Stimulated activated CD8-positive, alpha-beta memory T cell treated with anti-CD3 and anti-CD28 coated beads, Interleukin-15, amount 100 ng/mL, for 4 hours (primary cell): ENCODE results near the gene DUSP23.

Experiments
- DNase-seq, 2 donors: peaks; one replicate each; pipeline ENCODE4 v3.0.0-alpha.2; 2020; ENCODE audit warnings: low read depth in 2 of 2

The DUSP23 gene

DNA sequence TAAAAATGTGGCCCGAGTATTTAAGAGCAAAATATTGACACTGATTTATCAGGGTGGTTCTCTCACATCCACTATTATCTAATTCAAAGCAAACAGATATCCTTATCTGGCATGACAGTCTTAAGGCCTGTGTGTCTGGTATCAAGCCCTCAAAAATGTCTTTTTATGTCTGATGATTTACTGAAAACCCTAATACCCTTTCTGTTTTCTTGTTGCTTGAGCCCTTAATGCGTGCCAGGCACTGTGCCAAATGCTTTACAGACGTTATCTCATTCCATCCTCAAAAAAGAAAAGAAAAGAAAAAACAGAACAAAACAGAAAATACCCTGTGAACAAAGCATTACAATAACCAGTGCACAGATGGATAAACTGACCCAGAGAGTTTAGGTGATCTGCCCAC lies 5.7 kb downstream of the DUSP23 start:
- no peak for DNase-seq

DNA sequence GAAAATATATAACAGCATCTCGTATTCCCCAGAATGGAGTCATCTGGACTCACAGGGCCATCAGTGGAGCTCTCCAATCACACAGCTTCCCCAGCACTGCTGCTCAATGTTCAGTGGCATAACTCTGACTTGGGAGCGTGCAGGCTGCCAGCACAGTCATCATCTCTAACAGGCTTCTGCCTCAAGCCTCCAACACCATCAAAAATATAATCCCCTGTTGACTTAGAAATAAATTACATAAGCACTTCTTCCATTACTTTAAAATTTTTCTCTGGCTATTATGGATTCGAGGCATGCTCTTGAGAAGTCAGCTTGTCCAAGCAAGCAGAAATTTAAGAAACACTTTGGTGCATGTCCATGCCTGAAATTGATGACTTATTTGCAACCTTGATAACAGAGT lies 6.2 kb downstream of the DUSP23 start:
- DNase-seq: no peak

DNA sequence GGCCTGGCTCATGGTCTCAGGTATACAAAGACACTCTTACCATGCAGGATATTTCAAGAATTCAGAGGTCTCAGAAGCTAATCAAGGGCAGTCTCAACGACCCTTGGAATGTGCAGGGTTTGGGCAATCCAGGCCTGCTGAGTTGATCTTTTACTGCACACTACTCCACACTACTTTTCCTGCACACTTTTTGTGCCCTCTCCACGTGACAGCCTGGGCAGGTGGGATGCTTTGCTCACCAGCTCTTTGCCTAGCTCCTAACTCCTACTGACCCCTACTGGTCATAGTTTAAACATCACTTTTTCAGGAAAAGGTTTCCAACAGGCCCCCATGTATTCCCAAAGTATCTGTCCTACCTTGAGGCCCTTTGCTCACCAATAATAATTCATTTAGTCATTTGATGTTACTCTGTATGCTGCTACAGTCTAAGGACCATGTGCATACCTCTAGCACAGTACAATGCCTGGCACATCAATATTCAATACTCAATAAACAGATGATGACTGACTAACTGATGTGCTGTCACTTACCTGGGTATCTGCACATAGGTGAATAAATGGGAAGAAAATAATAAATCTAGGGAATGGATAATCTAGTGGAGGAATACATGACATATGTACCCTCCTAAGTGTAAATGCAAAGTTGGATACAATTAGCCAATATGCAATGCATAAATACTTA lies 9.6 kb downstream of the DUSP23 start:
- DNase-seq: no peak

DNA sequence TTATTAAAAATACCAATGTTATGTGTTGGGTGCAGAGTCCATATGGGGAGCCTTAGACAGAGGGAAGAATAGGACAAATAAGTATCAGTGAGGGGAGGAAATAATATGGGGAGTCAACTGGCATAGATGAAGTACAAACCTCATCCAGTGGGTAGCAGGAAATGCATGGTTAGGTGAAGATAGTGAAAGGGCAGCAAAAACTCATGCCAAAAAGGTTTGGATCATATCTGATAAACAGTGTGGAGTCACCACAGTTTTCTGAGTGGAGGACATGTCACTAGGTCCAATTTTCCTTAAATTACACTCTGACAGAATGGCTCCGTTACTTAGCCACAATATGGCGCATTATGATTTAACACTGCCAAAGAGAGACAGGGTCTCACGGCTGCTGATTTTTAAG lies 10.3 kb downstream of the DUSP23 start:
- DNase-seq: no peak

DNA sequence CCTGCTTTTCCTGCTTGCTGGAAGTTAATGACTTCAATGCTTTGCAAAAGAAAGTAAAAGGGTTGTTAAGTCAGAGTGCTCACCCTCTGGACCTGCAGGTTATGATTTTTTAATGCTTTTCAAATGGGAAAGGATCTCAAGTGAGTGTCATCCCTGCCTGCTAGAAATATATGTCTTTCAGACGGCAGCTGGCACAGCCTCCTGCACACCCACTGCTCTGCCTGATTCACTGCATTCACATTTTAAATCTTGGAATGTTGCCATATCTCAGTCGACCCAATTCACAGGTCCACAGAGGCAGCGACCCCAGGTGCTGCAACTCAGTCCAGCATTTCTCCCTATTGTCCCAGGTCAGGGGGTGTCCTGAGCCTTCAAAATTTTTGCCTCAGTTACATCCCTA lies 10.7 kb downstream of the DUSP23 start:
- DNase-seq: no peak

DNA sequence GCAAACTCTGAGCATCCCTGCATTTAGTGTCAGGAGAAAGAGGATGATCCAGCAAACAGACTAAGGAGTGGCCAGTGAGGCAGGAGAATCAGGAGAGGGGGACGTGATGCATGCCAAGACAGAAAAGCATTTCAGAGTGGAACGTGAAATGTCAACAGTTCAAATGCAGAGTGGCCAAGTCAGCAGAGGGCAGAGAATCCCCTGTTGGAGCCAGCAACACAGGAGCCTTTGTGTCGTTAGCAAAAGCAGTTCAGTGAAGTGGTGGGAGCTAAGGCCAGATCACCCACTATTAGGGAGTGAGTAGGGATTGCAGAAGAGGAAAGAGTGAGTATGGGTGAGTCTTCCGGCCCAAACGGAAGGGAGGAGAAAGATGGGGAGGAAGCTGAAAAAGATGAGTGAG lies 14.8 kb downstream of the DUSP23 start:
- DNase-seq: no peak

DNA sequence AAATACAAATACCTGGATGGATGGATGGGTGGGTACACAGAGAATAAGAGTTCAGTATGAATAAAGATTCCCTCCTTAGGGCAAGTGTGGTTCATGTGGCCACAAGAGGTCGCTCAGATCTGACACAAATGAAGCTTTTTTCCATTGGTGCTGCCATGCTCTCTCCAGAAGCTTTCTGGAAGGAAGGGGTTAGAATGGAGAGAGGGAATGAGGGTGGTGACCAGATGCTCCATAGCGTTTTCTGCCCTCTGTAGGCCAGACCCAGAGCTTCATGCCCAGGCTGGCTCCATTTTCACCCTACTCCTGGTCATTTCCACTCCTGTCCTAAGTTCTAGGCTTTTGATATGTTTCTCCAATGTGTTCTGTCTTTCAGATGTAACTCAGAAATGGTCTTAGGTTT lies 18.1 kb downstream of the DUSP23 start:
- DNase-seq: no peak

DNA sequence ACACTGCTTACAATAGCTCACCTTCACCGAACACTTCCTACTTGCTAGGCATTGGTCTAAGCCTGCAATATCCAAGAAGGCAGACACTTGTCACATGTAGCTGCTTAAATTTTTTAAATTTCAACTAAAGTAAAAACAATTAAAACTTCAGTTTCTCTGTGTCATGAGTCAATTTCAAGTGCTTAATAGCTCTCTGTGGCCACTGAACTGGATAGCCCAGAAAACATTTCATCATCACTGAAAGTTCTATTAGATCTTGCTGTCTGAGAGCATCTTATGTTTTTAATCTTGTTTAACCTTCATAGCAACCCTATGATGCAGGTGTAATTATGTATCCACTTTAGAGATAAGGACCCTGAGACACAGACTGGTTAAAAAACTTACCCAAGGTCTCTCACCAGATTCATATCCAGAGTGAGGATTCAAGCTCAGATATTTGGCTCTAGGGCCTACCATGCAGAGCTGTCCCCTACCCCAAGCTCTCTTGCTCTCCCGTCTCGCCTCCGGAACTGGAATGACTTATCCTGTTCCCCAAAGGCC lies 18.8 kb downstream of the DUSP23 start:
- no peak for DNase-seq

DNA sequence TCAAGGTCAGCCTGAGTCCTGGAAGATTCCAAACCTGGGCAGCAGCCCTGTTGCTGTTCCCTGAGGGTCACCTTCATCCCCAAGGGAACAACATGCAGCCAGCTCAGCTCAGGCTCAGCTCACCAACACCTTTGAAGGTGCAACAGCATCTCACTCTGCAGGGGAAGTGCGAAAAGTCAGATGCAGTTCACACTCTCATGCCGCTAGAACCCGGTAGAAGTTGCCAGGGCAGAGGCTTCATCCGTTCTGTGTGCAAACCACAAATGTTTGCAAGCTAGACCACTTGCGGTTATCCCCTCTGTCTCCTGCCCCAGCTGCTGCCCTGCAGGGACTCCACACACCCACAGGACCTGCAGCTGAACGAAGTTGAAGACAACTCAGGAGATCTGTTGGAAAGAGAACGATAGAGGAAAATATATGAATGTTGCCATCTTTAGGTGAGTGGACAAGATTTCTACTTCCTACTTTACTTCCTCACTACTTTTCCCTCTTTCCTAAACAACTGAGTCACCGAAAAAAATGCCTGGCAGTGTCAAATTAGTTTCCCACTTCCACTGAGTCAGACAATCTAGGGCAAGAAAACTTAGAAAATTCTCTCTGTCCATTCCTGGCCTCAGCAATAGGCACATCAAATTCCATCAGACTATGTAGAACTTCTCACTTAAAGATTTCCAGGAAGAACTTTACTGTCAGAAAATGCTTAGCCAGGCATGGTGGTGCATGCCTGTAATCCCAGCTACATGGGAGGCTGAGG lies 19.6 kb downstream of the DUSP23 start:
- peak; percentile 13 to 32 for DNase-seq

DNA sequence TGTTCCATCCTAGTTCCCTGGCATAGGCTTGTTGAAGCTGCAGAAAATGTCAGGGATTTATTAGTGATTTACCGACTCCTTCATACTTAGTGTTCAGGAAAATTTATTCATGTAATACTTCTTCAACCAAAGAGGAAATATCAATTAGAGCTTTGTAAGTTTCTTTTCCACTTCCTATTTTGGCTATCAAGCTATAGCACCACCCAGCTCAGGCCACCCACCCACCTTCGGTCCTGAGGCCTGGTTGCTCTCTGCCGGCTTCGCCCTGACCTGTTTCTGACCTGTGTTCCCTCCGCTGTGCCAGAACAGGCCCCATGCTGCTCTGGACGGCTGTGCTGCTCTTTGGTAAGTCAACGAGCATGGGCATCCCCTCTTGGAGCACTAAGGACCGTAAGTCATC lies 21.3 kb downstream of the DUSP23 start, which contains the start of gene FCRL6:
FCRL6 (plus strand) TSS at position 250 of the 400 bp plus-strand sequence; CDS start at position 315, 65 bp downstream.
- no peak for DNase-seq

DNA sequence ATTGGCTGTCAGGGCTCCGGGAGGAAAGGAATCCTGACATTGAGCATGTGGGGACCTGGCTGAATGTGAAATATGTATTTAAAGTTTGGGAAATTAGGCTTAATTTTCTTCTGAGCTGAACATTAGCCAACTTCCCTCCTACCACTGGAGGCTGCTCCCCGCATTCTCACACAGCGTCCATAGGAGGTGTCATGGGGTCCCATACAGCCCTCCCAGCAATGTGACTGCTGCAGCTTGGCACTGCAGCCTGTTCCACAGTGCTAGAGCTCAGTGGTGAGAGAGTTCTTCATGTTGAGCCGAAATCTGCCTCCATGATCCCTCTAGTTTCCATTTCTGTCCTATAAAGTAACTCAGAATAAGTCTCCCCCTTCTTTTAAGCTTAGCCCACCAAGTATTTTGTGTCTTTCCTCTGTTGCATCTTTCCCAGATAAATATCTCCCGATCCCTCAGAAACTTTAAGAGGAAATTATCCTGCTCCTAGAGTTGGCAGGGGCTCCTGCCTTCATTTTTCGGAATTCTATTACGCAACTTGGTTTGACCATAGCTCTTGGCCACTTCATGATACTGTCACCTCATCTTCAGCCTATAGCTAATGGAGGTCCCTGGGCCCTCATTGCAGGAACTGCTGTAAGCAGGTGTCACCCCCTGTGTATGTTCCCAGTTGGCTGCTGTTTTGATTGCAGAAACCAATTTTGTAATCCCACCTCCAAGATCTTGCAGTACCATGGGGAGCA lies 23.4 kb downstream of the DUSP23 start:
- no peak for DNase-seq

DNA sequence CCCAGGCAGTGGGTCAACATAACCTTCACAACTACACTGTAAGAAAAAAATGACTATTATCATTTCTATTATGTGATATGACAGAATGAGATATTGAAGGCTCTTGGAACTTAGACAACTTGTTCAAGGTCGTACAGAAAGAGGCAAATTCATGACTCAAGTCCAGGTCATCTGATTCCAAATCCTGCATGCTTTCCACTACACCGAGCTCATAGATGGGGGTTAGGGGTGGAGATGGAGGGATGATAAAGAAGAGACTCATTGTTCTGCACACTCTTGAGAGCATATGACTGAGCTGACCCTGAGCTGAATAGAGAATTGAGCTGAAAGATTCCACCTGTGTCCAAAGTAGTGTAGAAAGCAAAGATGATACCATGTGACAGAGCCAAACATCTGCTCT lies 24.2 kb downstream of the DUSP23 start:
- no peak for DNase-seq

DNA sequence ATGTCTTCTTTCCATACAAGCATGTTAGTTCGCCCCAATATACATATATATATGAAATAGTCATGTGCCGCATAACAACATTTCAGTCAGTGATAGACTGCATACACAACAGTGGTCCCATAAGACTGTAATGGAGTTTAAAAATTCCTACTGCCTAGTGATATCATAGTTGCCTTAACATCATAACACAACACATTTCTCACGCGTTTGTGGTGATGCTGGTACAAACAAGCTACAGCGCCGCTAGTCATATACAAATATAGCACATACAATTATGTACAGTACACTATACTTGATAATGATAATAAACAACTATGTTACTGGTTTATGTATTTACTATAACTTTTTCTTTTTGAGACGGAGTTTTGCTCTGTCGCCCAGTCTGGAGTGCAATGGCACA lies 35.2 kb downstream of the DUSP23 start:
- no peak for DNase-seq

DNA sequence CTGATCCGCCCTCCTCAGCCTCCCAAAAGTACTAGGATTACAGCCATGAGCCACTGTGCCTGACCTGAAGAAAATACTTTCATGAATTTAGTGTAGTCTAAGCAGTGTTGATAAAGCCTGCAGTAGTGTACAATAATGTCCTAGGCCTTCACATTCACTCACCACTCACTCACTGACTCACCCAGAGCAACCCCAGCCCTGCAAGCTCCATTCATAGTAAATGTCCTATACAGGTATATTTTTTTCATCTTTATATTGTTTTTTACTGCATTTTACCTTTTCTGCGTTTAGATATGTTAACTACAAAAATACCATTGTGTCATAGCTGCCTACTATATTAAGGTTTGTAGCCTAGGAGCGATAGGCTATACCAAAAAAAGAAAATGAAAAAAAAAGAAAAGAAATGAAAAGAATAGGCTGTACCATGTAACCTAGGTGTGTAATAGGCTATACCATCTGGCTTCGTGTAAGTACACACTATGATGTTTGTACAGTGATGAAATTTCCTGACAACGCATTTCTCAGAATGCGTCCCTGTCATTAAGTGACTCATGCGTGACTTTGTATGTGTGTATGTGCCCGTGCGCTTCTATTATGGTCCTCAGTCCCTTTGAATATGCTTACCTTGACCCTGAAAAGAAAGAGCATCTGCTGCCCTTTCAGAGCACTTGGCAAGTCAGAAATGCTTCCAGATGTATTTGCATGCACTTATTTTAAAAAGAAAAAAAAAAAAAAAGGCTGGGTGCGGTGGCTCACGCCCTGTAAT lies 36.7 kb downstream of the DUSP23 start:
- no peak for DNase-seq

DNA sequence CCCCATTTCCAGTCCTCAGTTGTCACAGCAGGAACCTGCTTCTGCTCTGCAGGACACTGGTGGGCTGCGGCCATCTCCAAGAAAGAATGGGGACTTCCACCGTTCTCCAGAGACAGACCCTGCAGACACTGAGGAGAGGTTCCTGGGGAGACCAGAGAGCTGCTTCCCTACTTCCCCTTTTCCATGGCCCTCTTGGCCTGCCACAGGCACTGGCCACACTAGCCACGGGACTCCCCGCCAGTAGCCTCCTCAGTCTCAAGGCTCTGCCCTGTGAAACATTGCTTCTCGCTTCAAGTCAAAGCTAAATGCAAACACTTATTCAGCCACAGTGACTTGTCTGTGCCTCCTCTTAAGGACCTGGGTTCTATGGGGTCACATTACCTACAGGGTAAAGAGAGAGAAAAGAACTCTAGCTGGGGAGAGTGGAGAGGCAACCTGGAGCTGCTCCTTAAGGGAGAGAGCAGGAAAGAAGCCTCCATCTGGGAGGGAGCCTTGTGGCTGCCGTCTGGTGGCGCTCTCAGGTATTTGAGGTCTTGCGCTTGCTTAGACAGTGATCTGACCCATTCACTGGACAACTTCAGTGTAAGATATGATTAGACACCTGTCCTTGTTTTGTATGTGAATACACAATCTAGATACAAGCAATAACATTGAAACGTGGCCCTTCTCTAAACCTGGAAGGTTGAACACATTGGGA lies 40.6 kb downstream of the DUSP23 start:
- no peak for DNase-seq

DNA sequence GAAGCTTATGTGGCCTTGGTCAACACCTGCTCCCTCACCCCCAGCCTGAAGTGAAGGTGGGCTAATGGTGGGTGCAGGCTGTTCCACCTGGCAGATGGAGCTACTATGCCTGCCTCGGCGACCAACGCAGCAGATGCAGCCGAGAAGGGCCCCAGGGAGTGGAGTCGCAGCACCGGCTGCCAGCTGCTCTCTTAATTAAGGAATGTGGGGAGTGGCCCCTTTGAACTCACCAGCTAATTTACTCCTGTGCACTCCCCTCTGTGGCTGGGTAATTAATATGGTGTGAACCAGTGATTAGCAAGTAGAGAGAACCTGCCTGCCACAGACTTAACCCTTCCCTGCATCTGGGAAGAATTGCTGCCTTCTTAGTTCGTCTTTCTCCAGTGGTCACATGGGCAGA lies 42.6 kb downstream of the DUSP23 start:
- no peak for DNase-seq

DNA sequence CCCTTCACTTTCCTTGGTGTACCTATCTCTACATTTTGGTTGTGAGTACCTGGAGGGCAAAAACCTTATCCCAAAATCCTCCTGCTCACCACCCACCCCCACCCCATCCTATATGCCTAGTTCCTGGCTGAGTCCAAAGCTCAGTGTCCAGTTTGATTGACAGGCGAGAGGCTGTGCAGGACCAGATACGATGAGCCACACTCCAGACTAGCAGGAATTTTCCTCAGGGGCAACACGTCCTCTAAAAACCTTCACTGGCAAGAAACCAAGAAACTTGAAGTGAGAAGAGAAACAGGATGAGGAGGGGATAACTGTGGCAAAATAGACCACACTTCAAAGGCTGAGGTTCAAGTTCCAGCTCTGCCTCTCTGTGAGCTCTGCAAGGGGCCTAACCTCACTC lies 44.8 kb downstream of the DUSP23 start:
- no peak for DNase-seq

DNA sequence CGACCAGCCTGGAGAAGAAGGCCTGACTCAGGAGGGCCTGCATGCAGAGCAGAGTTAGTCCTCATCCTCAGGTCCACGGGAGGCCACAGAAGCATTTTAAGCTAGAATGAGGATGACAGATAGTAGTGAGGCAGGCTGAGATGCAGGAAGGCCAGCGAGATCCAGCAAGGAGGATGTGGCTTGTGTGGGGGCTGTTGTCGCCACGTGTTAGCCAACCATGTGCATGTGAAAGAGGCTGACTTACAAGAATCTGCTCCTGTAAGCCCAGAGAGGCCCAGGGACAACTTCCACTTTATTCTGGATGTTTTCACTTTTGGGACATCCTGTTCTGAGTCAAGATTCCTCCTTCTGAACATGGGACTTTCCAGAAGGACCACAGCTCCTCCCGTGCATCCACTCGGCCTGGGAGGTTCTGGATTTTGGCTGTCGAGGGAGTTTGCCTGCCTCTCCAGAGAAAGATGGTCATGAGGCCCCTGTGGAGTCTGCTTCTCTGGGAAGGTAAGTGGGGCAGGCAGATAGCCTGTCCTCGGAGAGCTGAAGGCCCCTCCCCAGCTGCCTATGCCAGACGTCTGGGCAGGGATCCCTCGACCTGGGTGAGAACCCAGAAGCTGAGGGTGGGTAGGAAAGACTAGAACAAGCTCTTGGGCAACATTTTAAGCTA lies 45.8 kb downstream of the DUSP23 start, which contains the start of gene SLAMF8:
SLAMF8 (plus strand) TSS at position 433 of the 661 bp plus-strand sequence; CDS start at position 459, 26 bp downstream.
- peak; percentile 45 to 46 for DNase-seq

DNA sequence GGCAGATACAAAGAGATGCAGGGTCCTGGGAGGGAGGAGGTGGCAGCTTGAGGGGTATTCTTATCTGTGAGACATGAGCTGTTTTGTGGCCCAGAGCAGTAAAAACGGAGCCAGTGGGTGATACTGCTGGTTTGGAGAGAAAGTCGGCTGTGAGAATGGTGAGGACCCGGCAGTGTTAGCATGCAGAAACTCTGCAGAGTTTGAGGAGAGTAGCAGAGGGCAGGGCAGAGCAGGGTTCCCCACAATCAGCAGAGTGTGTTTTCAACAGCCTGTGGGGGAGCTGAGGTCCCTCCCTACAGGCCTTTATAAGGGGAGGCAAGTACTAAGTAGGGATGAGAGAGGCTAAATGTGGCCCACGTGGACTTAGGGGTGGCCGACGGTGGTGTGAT lies 46.3 kb downstream of the DUSP23 start:
- DNase-seq: no peak

DNA sequence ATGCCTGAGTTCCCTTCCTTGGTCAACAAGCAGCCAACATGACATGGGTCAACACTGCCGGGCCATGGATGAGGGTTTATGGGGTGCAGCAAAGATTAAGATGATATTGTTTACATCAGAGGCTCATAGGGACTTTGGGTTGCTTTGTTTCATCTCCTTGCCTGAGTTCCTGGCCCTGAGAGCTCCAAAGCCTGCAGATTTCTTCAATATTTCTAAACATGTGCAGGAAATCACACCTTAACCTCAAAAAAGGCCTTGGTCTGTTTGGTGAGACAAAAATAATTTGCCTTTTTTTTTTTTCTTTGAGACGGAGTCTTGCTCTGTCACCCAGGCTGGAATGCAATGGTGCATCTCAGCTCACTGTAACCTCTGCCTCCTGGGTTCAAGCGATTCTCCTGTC lies 46.8 kb downstream of the DUSP23 start:
- DNase-seq: no peak
